HepG2 (cell line): ENCODE measurements around the gene SUN5. TPM values are rescaled to one million over a fixed set of nuclear protein-coding genes. Genes with fewer than 3 reads are reported as not detected.
A peak's percentile ranks its signal among the peaks of the same experiment; 100 is the strongest.

Source experiments
- DNMT3B ChIP-seq: conservative IDR thresholded peaks from 2 replicates; pipeline ENCODE4 v1.6.1; 2016; ENCODE audit warnings: missing biosample characterization, control low read depth
- JDP2 ChIP-seq: sonication (generic); formaldehyde crosslinking; IDR thresholded peaks from 2 replicates; pipeline ENCODE4 v1.8.1; 2022; ENCODE audit warnings: missing genetic modification reagents, borderline replicate concordance
- KLF16 ChIP-seq, 2 experiments: sonication (generic) in 1 of 2; formaldehyde crosslinking in 1 of 2; IDR thresholded peaks; 2 replicates each; pipeline versions ENCODE4 v1.6.1 to v1.8.0; 2016 to 2023; ENCODE audit warnings: missing genetic modification reagents in 2 of 2, missing compliant biosample characterization in 1 of 2
- RAD51 ChIP-seq: fragments of 450-650 bp; IDR thresholded peaks from 2 replicates; pipeline ENCODE4 v1.6.1; 2016; ENCODE audit warnings: borderline replicate concordance
- SOX6 ChIP-seq, 2 experiments: fragments of 450-650 bp in 1 of 2; sonication (generic) in 1 of 2; formaldehyde crosslinking in 1 of 2; IDR thresholded peaks; 2 replicates each; pipeline versions ENCODE4 v1.4.0 to v1.6.1; 2017 to 2020; ENCODE audit warnings: antibody characterized with exemption in 1 of 2, mild to moderate bottlenecking in 1 of 2, missing genetic modification reagents in 1 of 2
- TAF15 ChIP-seq: fragments of 200-400 bp; formaldehyde crosslinking; IDR thresholded peaks from one replicate; pipeline ENCODE4 v1.6.1; 2018; ENCODE audit warnings: mild to moderate bottlenecking, low read depth, low read length; ENCODE audit not compliant: poor library complexity, severe bottlenecking
- ZNF720 ChIP-seq: sonication (generic); formaldehyde crosslinking; IDR thresholded peaks from 2 replicates; pipeline ENCODE4 v1.4.0; 2020; ENCODE audit warnings: missing genetic modification reagents
- polyA plus RNA-seq, 8 experiments: library from polyadenylated mRNA; depleted of rRNA in 3 of 8; stranded (reverse) in 7 of 8; unstranded in 1 of 8; fragments of >200 nt; fragmentation: Illumina TruSeq in 4 of 8; extraction: Trizol in 4 of 8; gene quantifications; 2 replicates each; pipeline versions ENCODE4 v1.2.1 to v1.2.3, GENCODE V29; 2011 to 2016; ENCODE audit warnings: low read depth in 4 of 8, missing spikeins in 1 of 8, mixed read lengths in 1 of 8; ENCODE audit not compliant: insufficient read depth in 1 of 8
- total RNA-seq, 5 experiments: library from RNA; depleted of rRNA; stranded (reverse); fragments of >200 nt; fragmentation: Illumina TruSeq; extraction: Trizol; gene quantifications; 2 replicates each; pipeline ENCODE4 v1.2.3, GENCODE V29; 2016; ENCODE audit warnings: low read depth in 1 of 5
- TF ChIP-seq, protein P1 (sequence below): sonication (generic); formaldehyde crosslinking; IDR thresholded peaks from 2 replicates; pipeline ENCODE4 v1.4.0; 2020; ENCODE audit warnings: missing genetic modification reagents, mild to moderate bottlenecking, borderline replicate concordance
- TF ChIP-seq, protein P2 (sequence below): sonication (generic); formaldehyde crosslinking; IDR thresholded peaks from 2 replicates; pipeline ENCODE4 v1.5.1; 2020; ENCODE audit warnings: missing genetic modification reagents, mild to moderate bottlenecking, borderline replicate concordance
- TF ChIP-seq, protein P3 (sequence below), 2 experiments: IDR thresholded peaks; 2 replicates each; pipeline ENCODE4 v1.6.1; 2011 to 2012; ENCODE audit warnings: low read length in 2 of 2, borderline replicate concordance in 1 of 2, low read depth in 1 of 2, mild to moderate bottlenecking in 1 of 2, moderate library complexity in 1 of 2
- TF ChIP-seq, protein P4 (sequence below): sonication (generic); formaldehyde crosslinking; IDR thresholded peaks from 2 replicates; pipeline ENCODE4 v1.4.0; 2020; ENCODE audit warnings: mild to moderate bottlenecking, missing genetic modification reagents
- TF ChIP-seq, protein P5 (sequence below): sonication (generic); formaldehyde crosslinking; IDR thresholded peaks from 2 replicates; pipeline ENCODE4 v1.5.0; 2020; ENCODE audit warnings: missing genetic modification reagents, mild to moderate bottlenecking, borderline replicate concordance
- TF ChIP-seq, protein P6 (sequence below): sonication (generic); formaldehyde crosslinking; conservative IDR thresholded peaks from 2 replicates; pipeline ENCODE4 v1.8.0; 2022; ENCODE audit warnings: mild to moderate bottlenecking, moderate library complexity, missing genetic modification reagents

Gene SUN5
- total and polyA plus RNA-seq, 2 of the 13 experiments (the other 11 are each of a cell fraction or from before 2014, with no cell fraction given), result not detected

DNA sequence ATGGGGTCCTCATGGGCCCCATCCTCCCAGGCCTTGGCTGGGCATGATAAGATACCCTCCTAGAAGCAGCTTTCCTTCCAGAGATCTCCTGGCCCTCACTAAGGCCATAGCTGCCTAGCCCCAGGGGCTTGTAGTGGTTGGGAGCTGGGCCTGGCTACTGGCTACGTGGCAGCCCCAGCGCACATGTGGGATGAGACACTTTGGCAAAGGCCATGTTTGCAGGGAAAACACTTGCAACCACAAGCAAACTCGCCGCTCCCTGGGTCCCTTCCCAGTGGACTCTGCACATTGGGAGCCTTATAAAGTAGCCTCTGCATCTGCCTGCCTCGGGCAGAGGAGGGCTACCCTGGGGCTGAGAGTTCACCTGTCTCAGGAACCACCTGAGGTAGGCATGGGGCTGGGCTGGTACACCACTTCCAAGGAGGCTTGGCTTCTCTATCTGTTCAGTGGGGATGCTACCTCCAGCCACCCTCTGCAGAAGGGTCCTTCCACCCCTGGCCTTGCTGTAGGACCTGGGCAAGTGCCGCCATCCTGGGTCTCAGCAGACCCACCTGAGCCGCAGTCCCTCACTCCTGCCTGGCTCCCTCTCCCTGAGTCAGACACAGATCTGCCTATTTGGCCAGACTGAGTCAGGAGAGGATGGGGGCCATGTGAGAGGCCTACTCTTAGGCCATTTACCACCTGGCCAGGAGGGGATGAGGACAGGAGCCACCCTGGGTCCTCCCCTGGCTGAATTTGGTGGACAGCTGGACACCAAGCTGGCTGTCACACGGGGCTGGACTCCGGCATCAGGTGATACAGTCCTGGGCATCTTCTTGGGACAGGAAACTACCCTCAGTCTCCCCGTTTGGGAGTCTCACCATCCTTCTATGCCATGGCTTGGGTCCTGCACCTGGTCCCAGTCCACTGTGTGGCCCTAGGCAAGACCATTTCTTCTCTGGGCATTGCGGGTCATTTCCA, 3.4 kb upstream of the SUN5 start, which contains the start of gene BPIFB2 (continued):
- TF ChIP-seq, protein P1, sequence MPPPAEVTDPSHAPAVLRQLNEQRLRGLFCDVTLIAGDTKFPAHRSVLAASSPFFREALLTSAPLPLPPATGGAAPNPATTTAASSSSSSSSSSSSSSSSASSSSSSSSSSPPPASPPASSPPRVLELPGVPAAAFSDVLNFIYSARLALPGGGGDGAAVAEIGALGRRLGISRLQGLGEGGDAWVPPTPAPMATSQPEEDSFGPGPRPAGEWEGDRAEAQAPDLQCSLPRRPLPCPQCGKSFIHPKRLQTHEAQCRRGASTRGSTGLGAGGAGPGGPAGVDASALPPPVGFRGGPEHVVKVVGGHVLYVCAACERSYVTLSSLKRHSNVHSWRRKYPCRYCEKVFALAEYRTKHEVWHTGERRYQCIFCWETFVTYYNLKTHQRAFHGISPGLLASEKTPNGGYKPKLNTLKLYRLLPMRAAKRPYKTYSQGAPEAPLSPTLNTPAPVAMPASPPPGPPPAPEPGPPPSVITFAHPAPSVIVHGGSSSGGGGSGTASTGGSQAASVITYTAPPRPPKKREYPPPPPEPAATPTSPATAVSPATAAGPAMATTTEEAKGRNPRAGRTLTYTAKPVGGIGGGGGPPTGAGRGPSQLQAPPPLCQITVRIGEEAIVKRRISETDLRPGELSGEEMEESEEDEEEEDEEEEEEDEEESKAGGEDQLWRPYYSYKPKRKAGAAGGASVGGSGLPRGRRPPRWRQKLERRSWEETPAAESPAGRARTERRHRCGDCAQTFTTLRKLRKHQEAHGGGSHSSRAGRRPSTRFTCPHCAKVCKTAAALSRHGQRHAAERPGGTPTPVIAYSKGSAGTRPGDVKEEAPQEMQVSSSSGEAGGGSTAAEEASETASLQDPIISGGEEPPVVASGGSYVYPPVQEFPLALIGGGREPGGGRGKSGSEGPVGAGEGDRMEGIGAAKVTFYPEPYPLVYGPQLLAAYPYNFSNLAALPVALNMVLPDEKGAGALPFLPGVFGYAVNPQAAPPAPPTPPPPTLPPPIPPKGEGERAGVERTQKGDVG (CRISPR knock-in tag), result peak; percentile 93
- no peak for TF ChIP-seq JDP2 (CRISPR knock-in tag)
- TF ChIP-seq, protein P2, sequence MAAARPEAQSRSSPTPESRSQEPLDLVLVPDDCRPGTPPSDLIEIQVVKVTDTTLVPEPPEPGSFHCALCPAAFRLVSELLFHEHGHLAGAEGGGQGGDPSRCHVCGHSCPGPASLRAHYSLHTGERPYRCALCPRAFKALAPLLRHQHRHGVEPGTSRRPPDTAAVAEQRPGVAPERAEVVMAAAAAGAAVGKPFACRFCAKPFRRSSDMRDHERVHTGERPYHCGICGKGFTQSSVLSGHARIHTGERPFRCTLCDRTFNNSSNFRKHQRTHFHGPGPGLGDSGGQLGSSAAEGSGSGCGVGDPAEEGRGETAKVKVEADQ (CRISPR knock-in tag), result peak; percentile 95
- TF ChIP-seq, protein P3, sequence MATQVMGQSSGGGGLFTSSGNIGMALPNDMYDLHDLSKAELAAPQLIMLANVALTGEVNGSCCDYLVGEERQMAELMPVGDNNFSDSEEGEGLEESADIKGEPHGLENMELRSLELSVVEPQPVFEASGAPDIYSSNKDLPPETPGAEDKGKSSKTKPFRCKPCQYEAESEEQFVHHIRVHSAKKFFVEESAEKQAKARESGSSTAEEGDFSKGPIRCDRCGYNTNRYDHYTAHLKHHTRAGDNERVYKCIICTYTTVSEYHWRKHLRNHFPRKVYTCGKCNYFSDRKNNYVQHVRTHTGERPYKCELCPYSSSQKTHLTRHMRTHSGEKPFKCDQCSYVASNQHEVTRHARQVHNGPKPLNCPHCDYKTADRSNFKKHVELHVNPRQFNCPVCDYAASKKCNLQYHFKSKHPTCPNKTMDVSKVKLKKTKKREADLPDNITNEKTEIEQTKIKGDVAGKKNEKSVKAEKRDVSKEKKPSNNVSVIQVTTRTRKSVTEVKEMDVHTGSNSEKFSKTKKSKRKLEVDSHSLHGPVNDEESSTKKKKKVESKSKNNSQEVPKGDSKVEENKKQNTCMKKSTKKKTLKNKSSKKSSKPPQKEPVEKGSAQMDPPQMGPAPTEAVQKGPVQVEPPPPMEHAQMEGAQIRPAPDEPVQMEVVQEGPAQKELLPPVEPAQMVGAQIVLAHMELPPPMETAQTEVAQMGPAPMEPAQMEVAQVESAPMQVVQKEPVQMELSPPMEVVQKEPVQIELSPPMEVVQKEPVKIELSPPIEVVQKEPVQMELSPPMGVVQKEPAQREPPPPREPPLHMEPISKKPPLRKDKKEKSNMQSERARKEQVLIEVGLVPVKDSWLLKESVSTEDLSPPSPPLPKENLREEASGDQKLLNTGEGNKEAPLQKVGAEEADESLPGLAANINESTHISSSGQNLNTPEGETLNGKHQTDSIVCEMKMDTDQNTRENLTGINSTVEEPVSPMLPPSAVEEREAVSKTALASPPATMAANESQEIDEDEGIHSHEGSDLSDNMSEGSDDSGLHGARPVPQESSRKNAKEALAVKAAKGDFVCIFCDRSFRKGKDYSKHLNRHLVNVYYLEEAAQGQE (IDR thresholded peaks at IDR 0.05; ENCODE audit: borderline replicate concordance in 1 of 2, low read depth in 1 of 2, low read length in 2 of 2), result peak in 1 of 2 experiments; percentile 65; a peak in 2 of 4 replicates
- no peak for TF ChIP-seq SOX6 (IDR thresholded peaks at IDR 0.05)
- peak; percentile 80 for TF ChIP-seq SOX6 (CRISPR knock-in tag; IDR thresholded peaks at IDR 0.05)
- TF ChIP-seq, protein P4, sequence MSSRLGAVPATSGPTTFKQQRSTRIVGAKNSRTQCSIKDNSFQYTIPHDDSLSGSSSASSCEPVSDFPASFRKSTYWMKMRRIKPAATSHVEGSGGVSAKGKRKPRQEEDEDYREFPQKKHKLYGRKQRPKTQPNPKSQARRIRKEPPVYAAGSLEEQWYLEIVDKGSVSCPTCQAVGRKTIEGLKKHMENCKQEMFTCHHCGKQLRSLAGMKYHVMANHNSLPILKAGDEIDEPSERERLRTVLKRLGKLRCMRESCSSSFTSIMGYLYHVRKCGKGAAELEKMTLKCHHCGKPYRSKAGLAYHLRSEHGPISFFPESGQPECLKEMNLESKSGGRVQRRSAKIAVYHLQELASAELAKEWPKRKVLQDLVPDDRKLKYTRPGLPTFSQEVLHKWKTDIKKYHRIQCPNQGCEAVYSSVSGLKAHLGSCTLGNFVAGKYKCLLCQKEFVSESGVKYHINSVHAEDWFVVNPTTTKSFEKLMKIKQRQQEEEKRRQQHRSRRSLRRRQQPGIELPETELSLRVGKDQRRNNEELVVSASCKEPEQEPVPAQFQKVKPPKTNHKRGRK (CRISPR knock-in tag), result peak; percentile 91; the same call in 1 of the 2 replicates
- TF ChIP-seq, protein P5, sequence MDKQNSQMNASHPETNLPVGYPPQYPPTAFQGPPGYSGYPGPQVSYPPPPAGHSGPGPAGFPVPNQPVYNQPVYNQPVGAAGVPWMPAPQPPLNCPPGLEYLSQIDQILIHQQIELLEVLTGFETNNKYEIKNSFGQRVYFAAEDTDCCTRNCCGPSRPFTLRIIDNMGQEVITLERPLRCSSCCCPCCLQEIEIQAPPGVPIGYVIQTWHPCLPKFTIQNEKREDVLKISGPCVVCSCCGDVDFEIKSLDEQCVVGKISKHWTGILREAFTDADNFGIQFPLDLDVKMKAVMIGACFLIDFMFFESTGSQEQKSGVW (CRISPR knock-in tag), result peak; percentile 53; the same call in 1 of the 2 replicates
- TF ChIP-seq RAD51, result no peak
- no peak for TF ChIP-seq ZNF720 (CRISPR knock-in tag)
- TF ChIP-seq KLF16 (CRISPR knock-in tag; IDR thresholded peaks at IDR 0.05), result peak in 1 of 2 experiments; percentile 68; a peak in 2 of 4 replicates
- no peak for TF ChIP-seq DNMT3B
- TF ChIP-seq, protein P6, sequence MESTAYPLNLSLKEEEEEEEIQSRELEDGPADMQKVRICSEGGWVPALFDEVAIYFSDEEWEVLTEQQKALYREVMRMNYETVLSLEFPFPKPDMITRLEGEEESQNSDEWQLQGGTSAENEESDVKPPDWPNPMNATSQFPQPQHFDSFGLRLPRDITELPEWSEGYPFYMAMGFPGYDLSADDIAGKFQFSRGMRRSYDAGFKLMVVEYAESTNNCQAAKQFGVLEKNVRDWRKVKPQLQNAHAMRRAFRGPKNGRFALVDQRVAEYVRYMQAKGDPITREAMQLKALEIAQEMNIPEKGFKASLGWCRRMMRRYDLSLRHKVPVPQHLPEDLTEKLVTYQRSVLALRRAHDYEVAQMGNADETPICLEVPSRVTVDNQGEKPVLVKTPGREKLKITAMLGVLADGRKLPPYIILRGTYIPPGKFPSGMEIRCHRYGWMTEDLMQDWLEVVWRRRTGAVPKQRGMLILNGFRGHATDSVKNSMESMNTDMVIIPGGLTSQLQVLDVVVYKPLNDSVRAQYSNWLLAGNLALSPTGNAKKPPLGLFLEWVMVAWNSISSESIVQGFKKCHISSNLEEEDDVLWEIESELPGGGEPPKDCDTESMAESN, result peak; percentile 85; the same call in 1 of the 2 replicates
- TF ChIP-seq TAF15, result peak; percentile 10
